Measurements from ENCODE around the gene MAS1. TPM values are rescaled to one million over a fixed set of nuclear protein-coding genes. Genes with fewer than 3 reads are reported as not detected.

Gene MAS1
- total and polyA plus RNA-seq, 2 experiments from 2014 or later: 0.03 TPM; not detected in 1

DNA sequence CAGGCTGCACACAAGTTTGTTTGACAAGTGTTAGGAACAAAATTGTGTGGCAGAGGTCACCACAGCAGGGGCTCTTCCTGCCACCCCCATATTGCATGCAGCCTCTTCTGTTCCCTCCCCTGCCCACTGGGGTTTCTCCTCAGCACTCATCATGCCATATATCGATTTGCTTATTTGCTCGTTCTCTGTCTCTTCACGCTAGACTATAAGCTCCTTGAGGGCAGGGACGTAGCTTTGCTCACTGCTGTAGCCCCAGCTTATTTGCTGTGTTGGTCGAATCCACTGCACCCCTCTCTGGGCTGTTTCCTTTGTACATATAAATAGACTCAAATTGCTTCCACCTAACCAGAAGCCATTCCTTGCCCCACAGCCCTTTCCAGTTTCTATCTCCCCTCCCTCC, 19.6 kb downstream of the MAS1 start (continued):
- TF ChIP-seq, protein P1, sequence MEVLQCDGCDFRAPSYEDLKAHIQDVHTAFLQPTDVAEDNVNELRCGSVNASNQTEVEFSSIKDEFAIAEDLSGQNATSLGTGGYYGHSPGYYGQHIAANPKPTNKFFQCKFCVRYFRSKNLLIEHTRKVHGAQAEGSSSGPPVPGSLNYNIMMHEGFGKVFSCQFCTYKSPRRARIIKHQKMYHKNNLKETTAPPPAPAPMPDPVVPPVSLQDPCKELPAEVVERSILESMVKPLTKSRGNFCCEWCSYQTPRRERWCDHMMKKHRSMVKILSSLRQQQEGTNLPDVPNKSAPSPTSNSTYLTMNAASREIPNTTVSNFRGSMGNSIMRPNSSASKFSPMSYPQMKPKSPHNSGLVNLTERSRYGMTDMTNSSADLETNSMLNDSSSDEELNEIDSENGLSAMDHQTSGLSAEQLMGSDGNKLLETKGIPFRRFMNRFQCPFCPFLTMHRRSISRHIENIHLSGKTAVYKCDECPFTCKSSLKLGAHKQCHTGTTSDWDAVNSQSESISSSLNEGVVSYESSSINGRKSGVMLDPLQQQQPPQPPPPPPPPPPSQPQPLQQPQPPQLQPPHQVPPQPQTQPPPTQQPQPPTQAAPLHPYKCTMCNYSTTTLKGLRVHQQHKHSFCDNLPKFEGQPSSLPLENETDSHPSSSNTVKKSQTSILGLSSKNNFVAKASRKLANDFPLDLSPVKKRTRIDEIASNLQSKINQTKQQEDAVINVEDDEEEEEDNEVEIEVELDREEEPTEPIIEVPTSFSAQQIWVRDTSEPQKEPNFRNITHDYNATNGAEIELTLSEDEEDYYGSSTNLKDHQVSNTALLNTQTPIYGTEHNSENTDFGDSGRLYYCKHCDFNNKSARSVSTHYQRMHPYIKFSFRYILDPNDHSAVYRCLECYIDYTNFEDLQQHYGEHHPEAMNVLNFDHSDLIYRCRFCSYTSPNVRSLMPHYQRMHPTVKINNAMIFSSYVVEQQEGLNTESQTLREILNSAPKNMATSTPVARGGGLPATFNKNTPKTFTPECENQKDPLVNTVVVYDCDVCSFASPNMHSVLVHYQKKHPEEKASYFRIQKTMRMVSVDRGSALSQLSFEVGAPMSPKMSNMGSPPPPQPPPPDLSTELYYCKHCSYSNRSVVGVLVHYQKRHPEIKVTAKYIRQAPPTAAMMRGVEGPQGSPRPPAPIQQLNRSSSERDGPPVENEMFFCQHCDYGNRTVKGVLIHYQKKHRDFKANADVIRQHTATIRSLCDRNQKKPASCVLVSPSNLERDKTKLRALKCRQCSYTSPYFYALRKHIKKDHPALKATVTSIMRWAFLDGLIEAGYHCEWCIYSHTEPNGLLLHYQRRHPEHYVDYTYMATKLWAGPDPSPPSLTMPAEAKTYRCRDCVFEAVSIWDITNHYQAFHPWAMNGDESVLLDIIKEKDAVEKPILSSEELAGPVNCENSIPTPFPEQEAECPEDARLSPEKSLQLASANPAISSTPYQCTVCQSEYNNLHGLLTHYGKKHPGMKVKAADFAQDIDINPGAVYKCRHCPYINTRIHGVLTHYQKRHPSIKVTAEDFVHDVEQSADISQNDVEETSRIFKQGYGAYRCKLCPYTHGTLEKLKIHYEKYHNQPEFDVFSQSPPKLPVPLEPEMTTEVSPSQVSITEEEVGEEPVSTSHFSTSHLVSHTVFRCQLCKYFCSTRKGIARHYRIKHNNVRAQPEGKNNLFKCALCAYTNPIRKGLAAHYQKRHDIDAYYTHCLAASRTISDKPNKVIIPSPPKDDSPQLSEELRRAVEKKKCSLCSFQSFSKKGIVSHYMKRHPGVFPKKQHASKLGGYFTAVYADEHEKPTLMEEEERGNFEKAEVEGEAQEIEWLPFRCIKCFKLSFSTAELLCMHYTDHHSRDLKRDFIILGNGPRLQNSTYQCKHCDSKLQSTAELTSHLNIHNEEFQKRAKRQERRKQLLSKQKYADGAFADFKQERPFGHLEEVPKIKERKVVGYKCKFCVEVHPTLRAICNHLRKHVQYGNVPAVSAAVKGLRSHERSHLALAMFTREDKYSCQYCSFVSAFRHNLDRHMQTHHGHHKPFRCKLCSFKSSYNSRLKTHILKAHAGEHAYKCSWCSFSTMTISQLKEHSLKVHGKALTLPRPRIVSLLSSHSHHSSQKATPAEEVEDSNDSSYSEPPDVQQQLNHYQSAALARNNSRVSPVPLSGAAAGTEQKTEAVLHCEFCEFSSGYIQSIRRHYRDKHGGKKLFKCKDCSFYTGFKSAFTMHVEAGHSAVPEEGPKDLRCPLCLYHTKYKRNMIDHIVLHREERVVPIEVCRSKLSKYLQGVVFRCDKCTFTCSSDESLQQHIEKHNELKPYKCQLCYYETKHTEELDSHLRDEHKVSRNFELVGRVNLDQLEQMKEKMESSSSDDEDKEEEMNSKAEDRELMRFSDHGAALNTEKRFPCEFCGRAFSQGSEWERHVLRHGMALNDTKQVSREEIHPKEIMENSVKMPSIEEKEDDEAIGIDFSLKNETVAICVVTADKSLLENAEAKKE (CRISPR knock-in tag; IDR thresholded peaks at IDR 0.05): no peak
- TF ChIP-seq EZH2 (IDR thresholded peaks at IDR 0.05; ENCODE audit: low read depth, unreplicated experiment): no peak
- no peak for TF ChIP-seq STAT1 (IDR thresholded peaks at IDR 0.05; ENCODE audit: unreplicated experiment)

DNA sequence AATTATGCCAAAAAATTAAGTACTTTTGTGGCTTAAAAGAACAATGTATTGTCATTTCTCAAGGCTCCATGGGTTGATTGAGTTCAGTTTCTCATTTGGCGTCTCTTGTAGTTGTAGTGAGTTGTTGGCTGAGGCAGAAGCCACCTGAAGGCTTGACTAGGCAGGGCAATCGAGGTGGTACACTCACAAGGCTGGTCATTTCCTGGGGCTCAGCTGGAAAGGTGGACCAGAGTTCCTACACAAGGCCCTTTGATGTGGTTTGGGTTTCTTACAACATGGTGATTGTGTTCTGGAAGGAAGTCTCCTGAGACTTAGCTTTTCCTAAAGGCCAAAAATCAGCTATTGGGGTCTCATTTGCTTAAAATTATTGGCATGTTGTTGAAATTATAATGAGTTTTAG, 22.6 kb downstream of the MAS1 start:
- no peaks in the 10 kb centered on the region; the same call in 2 of the 3 replicates for H3K9me3 Mint-ChIP-seq
- H3K36me3 ChIP-seq (ENCODE audit: insufficient read depth): no peaks in the 10 kb centered on the region
- no peak for TF ChIP-seq ZNF331 (CRISPR knock-in tag; IDR thresholded peaks at IDR 0.05; ENCODE audit: low read depth)
- no peak for TF ChIP-seq STAT1 (IDR thresholded peaks at IDR 0.05; ENCODE audit: unreplicated experiment)
- no peak for TF ChIP-seq JUNB (IDR thresholded peaks at IDR 0.05; ENCODE audit: unreplicated experiment)
- TF ChIP-seq ZNF114 (CRISPR knock-in tag; IDR thresholded peaks at IDR 0.05): no peak
- TF ChIP-seq, protein P2, sequence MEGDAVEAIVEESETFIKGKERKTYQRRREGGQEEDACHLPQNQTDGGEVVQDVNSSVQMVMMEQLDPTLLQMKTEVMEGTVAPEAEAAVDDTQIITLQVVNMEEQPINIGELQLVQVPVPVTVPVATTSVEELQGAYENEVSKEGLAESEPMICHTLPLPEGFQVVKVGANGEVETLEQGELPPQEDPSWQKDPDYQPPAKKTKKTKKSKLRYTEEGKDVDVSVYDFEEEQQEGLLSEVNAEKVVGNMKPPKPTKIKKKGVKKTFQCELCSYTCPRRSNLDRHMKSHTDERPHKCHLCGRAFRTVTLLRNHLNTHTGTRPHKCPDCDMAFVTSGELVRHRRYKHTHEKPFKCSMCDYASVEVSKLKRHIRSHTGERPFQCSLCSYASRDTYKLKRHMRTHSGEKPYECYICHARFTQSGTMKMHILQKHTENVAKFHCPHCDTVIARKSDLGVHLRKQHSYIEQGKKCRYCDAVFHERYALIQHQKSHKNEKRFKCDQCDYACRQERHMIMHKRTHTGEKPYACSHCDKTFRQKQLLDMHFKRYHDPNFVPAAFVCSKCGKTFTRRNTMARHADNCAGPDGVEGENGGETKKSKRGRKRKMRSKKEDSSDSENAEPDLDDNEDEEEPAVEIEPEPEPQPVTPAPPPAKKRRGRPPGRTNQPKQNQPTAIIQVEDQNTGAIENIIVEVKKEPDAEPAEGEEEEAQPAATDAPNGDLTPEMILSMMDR (conservative IDR thresholded peaks at IDR 0.05; ENCODE audit: low read depth in 2 of 2): no peak
- TF ChIP-seq, protein P3, sequence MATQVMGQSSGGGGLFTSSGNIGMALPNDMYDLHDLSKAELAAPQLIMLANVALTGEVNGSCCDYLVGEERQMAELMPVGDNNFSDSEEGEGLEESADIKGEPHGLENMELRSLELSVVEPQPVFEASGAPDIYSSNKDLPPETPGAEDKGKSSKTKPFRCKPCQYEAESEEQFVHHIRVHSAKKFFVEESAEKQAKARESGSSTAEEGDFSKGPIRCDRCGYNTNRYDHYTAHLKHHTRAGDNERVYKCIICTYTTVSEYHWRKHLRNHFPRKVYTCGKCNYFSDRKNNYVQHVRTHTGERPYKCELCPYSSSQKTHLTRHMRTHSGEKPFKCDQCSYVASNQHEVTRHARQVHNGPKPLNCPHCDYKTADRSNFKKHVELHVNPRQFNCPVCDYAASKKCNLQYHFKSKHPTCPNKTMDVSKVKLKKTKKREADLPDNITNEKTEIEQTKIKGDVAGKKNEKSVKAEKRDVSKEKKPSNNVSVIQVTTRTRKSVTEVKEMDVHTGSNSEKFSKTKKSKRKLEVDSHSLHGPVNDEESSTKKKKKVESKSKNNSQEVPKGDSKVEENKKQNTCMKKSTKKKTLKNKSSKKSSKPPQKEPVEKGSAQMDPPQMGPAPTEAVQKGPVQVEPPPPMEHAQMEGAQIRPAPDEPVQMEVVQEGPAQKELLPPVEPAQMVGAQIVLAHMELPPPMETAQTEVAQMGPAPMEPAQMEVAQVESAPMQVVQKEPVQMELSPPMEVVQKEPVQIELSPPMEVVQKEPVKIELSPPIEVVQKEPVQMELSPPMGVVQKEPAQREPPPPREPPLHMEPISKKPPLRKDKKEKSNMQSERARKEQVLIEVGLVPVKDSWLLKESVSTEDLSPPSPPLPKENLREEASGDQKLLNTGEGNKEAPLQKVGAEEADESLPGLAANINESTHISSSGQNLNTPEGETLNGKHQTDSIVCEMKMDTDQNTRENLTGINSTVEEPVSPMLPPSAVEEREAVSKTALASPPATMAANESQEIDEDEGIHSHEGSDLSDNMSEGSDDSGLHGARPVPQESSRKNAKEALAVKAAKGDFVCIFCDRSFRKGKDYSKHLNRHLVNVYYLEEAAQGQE (IDR thresholded peaks at IDR 0.05; ENCODE audit: unreplicated experiment): no peak
- TF ChIP-seq EZH2 (IDR thresholded peaks at IDR 0.05; ENCODE audit: low read depth, unreplicated experiment): no peak
- TF ChIP-seq NANOG (IDR thresholded peaks at IDR 0.05; ENCODE audit: borderline replicate concordance): no peak
- no peak for TF ChIP-seq CREB1 (CRISPR knock-in tag; IDR thresholded peaks at IDR 0.05; ENCODE audit: low read depth)

More for the DNA sequence above, 22.6 kb downstream of the MAS1 start:
- H3K4me3 Mint-ChIP-seq: no peak overlapping the region
- peaks cover 3% of the 10 kb centered on the region; the same call in 1 of the 2 replicates for H3K9me2 ChIP-seq (ENCODE audit: insufficient read depth)
- no peak for DNase-seq (ENCODE audit: low spot score)
- H2AFZ ChIP-seq: no peak overlapping the region
- no peaks in the 10 kb centered on the region for H3K79me2 ChIP-seq (replicated peaks; ENCODE audit: insufficient read depth)
- no peaks in the 10 kb centered on the region for H3K36me3 Mint-ChIP-seq (ENCODE audit: low read depth)
- H3K27ac Mint-ChIP-seq: no peak overlapping the region
- H3F3A ChIP-seq (replicated peaks; ENCODE audit: low read depth): no peaks in the 10 kb centered on the region
- no peak overlapping the region for H3K27ac ChIP-seq (ENCODE audit: low read depth)
- no peak overlapping the region for H3K4me2 ChIP-seq
- H3K27me3 Mint-ChIP-seq (ENCODE audit: insufficient read depth, low read depth, poor library complexity): no peaks in the 10 kb centered on the region
- peaks cover 16% of the 10 kb centered on the region; the same call in 2 of the 3 replicates for H3K4me1 Mint-ChIP-seq
- no peak overlapping the region for H3K4me3 ChIP-seq
- no peaks in the 10 kb centered on the region for H3K27me3 ChIP-seq (ENCODE audit: insufficient read depth)
- ATAC-seq: no peak
- no peaks in the 10 kb centered on the region for H4K20me1 ChIP-seq (replicated peaks; ENCODE audit: insufficient read depth)
- H3K4me1 ChIP-seq (ENCODE audit: insufficient read depth): 0 out of 2 replicates have a peak, but pooled peaks cover 4% of the 10 kb centered on the region
